ENCODE measurements around the gene ZNF618. TPM values are rescaled to one million over a fixed set of nuclear protein-coding genes. Genes with fewer than 3 reads are reported as not detected.

ZNF618 gene
- polyA plus RNA-seq, 4 donors = 38.6 to 49.7 (median 41.8) TPM

GRCh38 chr9:113953531-113953930 is 77.4 kb downstream of the ZNF618 start:
- no peak for DNase-seq (ENCODE audit: low read depth in 4 of 4, low spot score in 2 of 4)

GRCh38 chr9:113954591-113954990 is 78.5 kb downstream of the ZNF618 start:
- no peak for DNase-seq (ENCODE audit: low read depth in 4 of 4, low spot score in 2 of 4)

GRCh38 chr9:113955076-113955752 is 79.1 kb downstream of the ZNF618 start:
- no peak for DNase-seq (ENCODE audit: low read depth in 4 of 4, low spot score in 2 of 4)

GRCh38 chr9:113956901-113957300 is 80.8 kb downstream of the ZNF618 start:
- DNase-seq (ENCODE audit: low read depth in 4 of 4, low spot score in 2 of 4) = no peak

GRCh38 chr9:113957351-113957750 is 81.2 kb downstream of the ZNF618 start:
- no peak for DNase-seq (ENCODE audit: low read depth in 4 of 4, low spot score in 2 of 4)

- peak in 1 of 4 donors; percentile 83 for DNase-seq (ENCODE audit: low read depth in 4 of 4, low spot score in 2 of 4)
Measured at GRCh38 chr9:113957821-113958341, 81.8 kb downstream of the ZNF618 start.

- no peak for DNase-seq (ENCODE audit: low read depth in 4 of 4, low spot score in 2 of 4)
Measured at GRCh38 chr9:113958556-113958955, 82.4 kb downstream of the ZNF618 start.

- no peak for DNase-seq (ENCODE audit: low read depth in 4 of 4, low spot score in 2 of 4)
Measured at GRCh38 chr9:113960768-113961167, 84.7 kb downstream of the ZNF618 start.

- DNase-seq (ENCODE audit: low read depth in 4 of 4, low spot score in 2 of 4) = no peak
Measured at GRCh38 chr9:113962396-113962795, 86.3 kb downstream of the ZNF618 start.

GRCh38 chr9:113963017-113963620 is 87.0 kb downstream of the ZNF618 start:
- no peak for DNase-seq (ENCODE audit: low read depth in 4 of 4, low spot score in 2 of 4)

- DNase-seq (ENCODE audit: low read depth in 4 of 4, low spot score in 2 of 4) = no peak
Measured at GRCh38 chr9:113963696-113964494, 87.8 kb downstream of the ZNF618 start.

GRCh38 chr9:113964495-113965170 is 88.5 kb downstream of the ZNF618 start:
- DNase-seq (ENCODE audit: low read depth in 4 of 4, low spot score in 2 of 4) = no peak

- no peak for DNase-seq (ENCODE audit: low read depth in 4 of 4, low spot score in 2 of 4)
Measured at GRCh38 chr9:113966394-113966793, 90.3 kb downstream of the ZNF618 start.

- no peak for DNase-seq (ENCODE audit: low read depth in 4 of 4, low spot score in 2 of 4)
Measured at GRCh38 chr9:113967380-113967779, 91.3 kb downstream of the ZNF618 start.

- DNase-seq (ENCODE audit: low read depth in 4 of 4, low spot score in 2 of 4) = no peak
Measured at GRCh38 chr9:113969343-113969742, 93.2 kb downstream of the ZNF618 start.

GRCh38 chr9:113973226-113973625 is 97.1 kb downstream of the ZNF618 start:
- DNase-seq (ENCODE audit: low read depth in 4 of 4, low spot score in 2 of 4) = no peak

GRCh38 chr9:113973963-113974413 is 97.9 kb downstream of the ZNF618 start:
- no peak for DNase-seq (ENCODE audit: low read depth in 4 of 4, low spot score in 2 of 4)

- no peak for DNase-seq (ENCODE audit: low read depth in 4 of 4, low spot score in 2 of 4)
Measured at GRCh38 chr9:113976915-113977314, 100.8 kb downstream of the ZNF618 start.

GRCh38 chr9:113978725-113979342 is 102.7 kb downstream of the ZNF618 start:
- DNase-seq (ENCODE audit: low read depth in 4 of 4, low spot score in 2 of 4) = no peak

Data from left renal cortex interstitium (tissue), 4 donors.